NOMO-1 (cell line): ENCODE results near the gene ZNF423.

ENCODE experiments used
- DNase-seq, 2 experiments: peaks; one replicate each; lab custom pipeline; 2025; ENCODE audit not compliant: unreplicated experiment in 2 of 2; lab: John Stamatoyannopoulos, UW

The ZNF423 gene

GRCh38 chr16:49849754-49850108 lies 6.2 kb downstream of the ZNF423 start:
- no peak for DNase-seq

GRCh38 chr16:49849037-49849753 lies 6.7 kb downstream of the ZNF423 start:
- DNase-seq: no peak

- DNase-seq: no peak
These were observed 7.4 kb downstream of the ZNF423 start for GRCh38 chr16:49848530-49848929.

GRCh38 chr16:49846800-49847199 lies 9.1 kb downstream of the ZNF423 start:
- DNase-seq: no peak

- no peak for DNase-seq
These were observed 11.6 kb downstream of the ZNF423 start for GRCh38 chr16:49844359-49844758.

DNA sequence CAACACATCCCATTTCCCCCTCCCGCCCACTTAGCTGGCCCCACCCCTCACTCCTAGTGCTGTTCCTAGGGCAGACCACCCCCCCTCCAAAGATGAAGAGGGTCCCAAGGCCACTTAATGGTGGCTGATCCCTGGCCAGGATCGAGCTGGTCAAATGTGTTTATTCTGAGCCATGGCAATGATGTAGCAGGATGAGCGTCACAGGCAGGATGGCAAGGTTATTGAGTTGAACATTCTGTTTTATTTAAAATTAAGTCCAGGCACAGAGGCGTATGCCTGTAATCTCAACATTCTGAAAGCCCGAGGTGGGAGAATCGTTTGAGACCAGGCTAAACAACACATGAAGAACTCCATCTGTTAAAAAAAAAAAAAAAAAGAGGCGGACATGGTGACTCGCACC lies 12.2 kb downstream of the ZNF423 start:
- no peak for DNase-seq

DNA sequence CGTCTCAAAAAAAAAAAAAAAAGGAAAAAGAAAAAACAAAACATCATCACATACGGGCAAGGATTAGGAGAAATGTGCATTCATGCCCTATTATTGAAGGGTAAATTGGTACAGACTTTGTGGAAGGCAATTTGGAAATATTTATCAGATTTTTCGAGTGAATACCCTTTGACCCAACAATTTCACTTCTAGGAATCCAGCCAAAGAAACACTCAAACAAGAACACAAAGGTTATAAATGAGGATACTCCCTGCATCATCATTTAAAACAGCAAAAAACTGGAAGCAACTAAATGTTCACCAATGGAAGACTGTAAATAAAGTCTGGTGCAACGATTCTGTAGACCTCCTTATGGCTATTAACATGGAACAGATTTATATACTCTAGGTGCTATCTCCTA lies 12.9 kb downstream of the ZNF423 start:
- DNase-seq: no peak

- no peak for DNase-seq
These were observed 16.7 kb downstream of the ZNF423 start for GRCh38 chr16:49839017-49839825.

GRCh38 chr16:49838441-49839016 lies 17.4 kb downstream of the ZNF423 start:
- DNase-seq: no peak

GRCh38 chr16:49837688-49838410 lies 18.1 kb downstream of the ZNF423 start:
- no peak for DNase-seq

DNA sequence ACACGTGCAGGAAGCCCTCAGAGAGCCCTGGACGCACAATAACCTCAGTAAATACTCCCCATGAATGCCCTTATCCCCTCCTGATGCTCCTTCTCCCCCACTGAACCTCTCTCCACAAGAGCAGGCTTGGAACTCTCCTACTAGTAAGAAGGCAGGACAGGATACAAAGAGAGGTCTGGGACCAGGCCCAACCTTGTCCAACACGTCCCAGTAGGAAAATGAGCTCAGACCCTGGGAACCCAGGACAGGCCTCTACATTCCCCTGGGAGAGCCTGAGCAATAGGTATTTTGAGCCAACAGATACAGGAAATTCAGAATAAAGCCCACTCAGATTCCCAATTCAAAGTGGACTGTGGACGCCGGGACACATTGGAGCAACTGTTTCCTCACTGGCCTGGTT lies 19.2 kb downstream of the ZNF423 start:
- no peak for DNase-seq

DNA sequence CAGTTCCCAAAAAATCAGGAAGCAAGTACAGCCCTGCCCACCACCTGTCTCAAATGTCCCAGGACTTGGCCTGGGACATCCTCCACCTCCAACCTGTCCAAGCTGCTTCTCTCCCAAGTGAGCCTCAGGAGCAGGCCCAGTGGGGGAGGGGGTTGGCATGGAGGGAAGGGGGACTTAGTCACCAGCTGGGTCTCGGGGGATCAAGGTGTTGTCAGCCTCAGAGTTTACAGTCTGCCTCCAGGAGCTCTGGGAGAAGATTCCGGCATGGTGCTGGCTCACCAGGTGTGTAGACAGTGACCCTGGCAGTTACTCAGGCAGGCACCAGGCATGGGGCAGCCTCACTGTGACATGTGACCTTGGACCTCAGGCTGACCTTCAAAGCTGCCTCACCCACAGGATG lies 19.7 kb downstream of the ZNF423 start:
- no peak for DNase-seq

DNA sequence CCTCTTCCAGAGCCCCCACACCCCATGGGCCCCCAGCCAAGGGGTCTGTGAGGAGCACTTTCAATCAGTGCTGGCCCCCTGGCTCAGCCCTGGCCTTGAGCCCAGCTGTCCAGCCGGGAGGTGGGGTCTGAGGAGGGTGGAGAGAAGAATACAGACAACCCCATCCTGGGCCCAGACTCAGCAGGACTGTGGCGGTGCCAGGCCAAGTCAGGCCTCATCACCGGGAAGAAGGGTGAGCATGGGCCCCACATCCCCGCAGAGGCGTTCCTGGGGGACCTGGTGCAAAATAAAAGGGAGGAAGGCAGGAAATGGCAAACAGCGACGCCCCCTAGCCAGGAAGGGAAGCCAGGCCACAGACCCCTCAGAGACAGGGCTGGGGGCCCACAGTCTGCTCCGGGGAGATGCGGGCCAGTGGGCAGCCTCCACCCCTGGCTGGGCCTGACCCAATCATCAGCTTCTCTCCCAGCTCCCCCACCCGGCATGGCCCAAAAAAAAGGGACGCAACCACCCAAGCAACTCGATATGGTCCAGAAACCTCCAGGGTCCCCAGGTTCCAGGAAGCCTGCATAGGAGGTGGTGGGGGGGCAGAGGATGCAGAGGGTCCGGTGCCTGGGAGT lies 20.6 kb downstream of the ZNF423 start:
- no peak for DNase-seq

- DNase-seq: no peak
These were observed 21.3 kb downstream of the ZNF423 start for GRCh38 chr16:49834531-49835151.

DNA sequence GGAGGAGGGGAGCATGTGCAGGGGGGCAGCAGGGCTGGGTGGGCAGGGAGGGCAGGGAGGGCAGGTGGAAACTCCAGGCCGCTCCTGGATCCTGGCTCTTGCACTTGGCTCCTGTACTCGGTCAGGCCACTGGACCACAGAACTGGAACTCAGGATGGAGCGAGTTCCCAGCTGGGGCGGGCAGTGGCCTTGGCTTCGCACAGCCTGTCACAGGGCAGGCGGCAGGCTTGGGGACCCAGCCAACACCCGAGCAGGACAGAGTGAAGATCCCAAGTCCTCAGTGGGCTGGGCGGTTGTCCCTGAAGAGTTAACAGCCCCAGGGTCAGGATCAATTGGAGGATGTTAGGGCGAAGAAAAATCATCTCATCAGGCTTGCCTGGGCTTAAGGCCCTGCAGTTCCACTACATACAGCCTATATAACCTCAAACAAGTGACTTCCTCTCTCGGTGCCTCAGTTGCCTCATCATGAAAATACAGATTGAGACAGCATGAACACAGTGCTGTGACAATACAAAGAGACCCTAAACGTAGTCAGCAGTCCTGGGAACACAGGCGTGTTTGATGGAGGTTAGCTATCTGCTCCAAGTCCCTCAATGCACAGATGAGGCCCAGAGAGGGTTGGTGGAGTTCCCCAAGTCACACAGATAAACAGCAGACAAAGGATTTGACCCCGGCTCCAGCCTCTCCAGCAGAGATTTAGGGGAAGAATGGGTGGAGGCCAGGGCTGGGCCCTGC lies 21.9 kb downstream of the ZNF423 start:
- DNase-seq: no peak

GRCh38 chr16:49833085-49833484 lies 22.8 kb downstream of the ZNF423 start:
- DNase-seq: no peak

- DNase-seq: no peak
These were observed 23.7 kb downstream of the ZNF423 start for GRCh38 chr16:49832177-49832576.

- no peak for DNase-seq
These were observed 25.0 kb downstream of the ZNF423 start for GRCh38 chr16:49830873-49831272.

DNA sequence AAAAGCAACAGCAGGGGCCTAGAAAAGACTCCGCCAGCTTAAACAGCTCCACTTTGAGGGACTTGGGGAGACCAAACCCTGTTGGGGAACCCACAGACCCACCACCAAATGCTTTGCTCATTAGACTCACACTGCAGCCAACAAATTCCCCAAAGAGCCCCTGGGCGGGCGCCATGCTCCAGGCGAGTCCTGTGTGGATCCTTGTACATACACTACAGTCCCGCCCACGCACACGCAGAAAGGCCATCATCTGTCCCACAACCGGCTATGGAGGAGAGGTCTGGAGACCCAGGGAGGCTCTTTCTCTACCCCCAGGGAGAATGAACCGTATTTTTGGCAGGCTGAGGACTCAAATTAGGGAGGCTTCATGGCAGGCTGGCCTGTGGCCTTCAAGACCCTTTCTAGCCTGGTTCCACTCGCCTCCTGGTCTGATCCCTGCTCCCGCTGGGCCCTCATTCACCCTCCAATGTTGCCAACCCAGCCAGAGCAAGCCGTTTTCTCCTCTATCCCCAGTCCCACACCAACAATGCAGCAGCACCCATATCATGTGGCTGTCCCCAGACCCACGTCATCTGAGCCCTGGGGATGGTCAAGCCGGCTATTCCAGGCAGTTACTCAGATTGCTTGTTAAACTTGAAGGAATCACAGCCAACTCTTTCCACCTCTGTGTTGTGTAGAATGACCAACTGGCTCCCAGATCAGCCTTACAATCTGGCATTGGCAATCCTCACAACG lies 27.2 kb downstream of the ZNF423 start:
- no peak for DNase-seq
